Activated CD8-positive, alpha-beta T cell treated with anti-CD3 and anti-CD28 coated beads, Interleukin-2, amount 10 ng/mL, durations not matched to agents 7 days and 5 days (primary cell): Measurements from ENCODE around the gene ZBTB7B. TPM values are rescaled to one million over a fixed set of nuclear protein-coding genes. Genes with fewer than 3 reads are reported as not detected.

ENCODE experiments used
- ATAC-seq: fragments of 150-1000 bp; cut with Tn5 transposase; one replicate; pipeline ENCODE4 v1.10.0; 2021; ENCODE audit warnings: moderate library complexity
- CTCF ChIA-PET: fragments of 350-600 bp; sonication (Branson Sonifier 250); formaldehyde crosslinking; loops from one replicate; lab custom pipeline; 2021; ENCODE audit warnings: antibody characterized with exemption; lab: Charles Lee
- POLR2A ChIA-PET: fragments of 350-600 bp; sonication (Branson Sonifier 250); formaldehyde crosslinking; loops from one replicate; lab custom pipeline; 2021; ENCODE audit warnings: antibody characterized with exemption; lab: Charles Lee
- DNase-seq: peaks from one replicate; pipeline ENCODE4 v3.0.0-alpha.2; 2020
- H3K27ac Mint-ChIP-seq: one replicate; pipeline ENCODE4 v1.8.0; 2021; ENCODE audit warnings: mild to moderate bottlenecking, mixed read lengths
- H3K27me3 Mint-ChIP-seq: one replicate; pipeline ENCODE4 v1.8.0; 2021; ENCODE audit warnings: low read depth, mixed read lengths
- H3K36me3 Mint-ChIP-seq: one replicate; pipeline ENCODE4 v1.8.0; 2021; ENCODE audit warnings: low read depth, mixed read lengths
- H3K4me1 Mint-ChIP-seq: one replicate; pipeline ENCODE4 v1.8.0; 2021; ENCODE audit warnings: low read depth, mixed read lengths
- H3K4me3 Mint-ChIP-seq: one replicate; pipeline ENCODE4 v1.8.0; 2021; ENCODE audit warnings: mild to moderate bottlenecking, mixed read lengths
- H3K9me3 Mint-ChIP-seq: one replicate; pipeline ENCODE4 v1.8.0; 2022; ENCODE audit warnings: mixed read lengths; ENCODE audit not compliant: insufficient read depth
- total RNA-seq, 2 experiments: library from RNA; stranded (reverse); gene quantifications; one replicate each; pipeline ENCODE4 v1.2.3, GENCODE V29; 2021

Gene ZBTB7B
- total RNA-seq, 2 experiments from 2014 or later: 35.5 to 42.5 TPM

GRCh38 chr1:154959426-154959780 lies 43.2 kb upstream of the ZBTB7B start:
- ChIA-PET CTCF (interaction anchor here (0.6 to 0.7 kb wide), 2 partner anchors 29 to 214 kb away, joined by 3 to 4 read pairs; partner anchors contain the start of gene KRTCAP2), POLR2A (interaction anchor here (4.9 kb wide), 1 partner anchor 15 kb away, joined by 31 read pairs; the partner anchor contains the start of gene CKS1B)
- Mint-ChIP-seq H3K36me3 (peaks cover 44% of the 10 kb centered on the region), H3K27me3 (no peaks in the 10 kb centered on the region), H3K4me3 (peak overlapping the region; percentile 43), H3K4me1 (peaks cover 65% of the 10 kb centered on the region), H3K9me3 (no peaks in the 10 kb centered on the region), H3K27ac (no peak overlapping the region)
- ATAC-seq (no peak), DNase-seq (no peak)

- POLR2A ChIA-PET: interaction anchor here (0.8 to 4.9 kb wide), 9 partner anchors 9 to 39 kb away, joined by 3 to 31 read pairs (median 6); partner anchors contain the start of genes CKS1B, FLAD1, PMVK and SHC1
- H3K36me3 Mint-ChIP-seq: peaks cover 51% of the 10 kb centered on the region
- H3K4me1 Mint-ChIP-seq: peaks cover 54% of the 10 kb centered on the region
- CTCF ChIA-PET: interaction anchor here (0.7 to 4.0 kb wide), 13 partner anchors 9 to 401 kb away, joined by 3 to 22 read pairs (median 6); partner anchors contain the start of genes ADAM15, CKS1B and SHC1
- no peaks in the 10 kb centered on the region for H3K9me3 Mint-ChIP-seq
- ATAC-seq (no peak), DNase-seq (no peak)
- H3K27me3 Mint-ChIP-seq: no peaks in the 10 kb centered on the region
- H3K4me3 Mint-ChIP-seq: peak overlapping the region; percentile 94
- peak overlapping the region; percentile 87 for H3K27ac Mint-ChIP-seq
Observed at GRCh38 chr1:154960446-154961136, 42.0 kb upstream of the ZBTB7B start.

- ChIA-PET POLR2A (interaction anchor here (1.2 to 4.9 kb wide), 8 partner anchors 9 to 38 kb away, joined by 3 to 31 read pairs (median 7); partner anchors contain the start of genes CKS1B, FLAD1, PMVK and SHC1), CTCF (interaction anchor here (0.7 to 4.0 kb wide), 13 partner anchors 9 to 402 kb away, joined by 3 to 22 read pairs (median 6); partner anchors contain the start of genes ADAM15, CKS1B and SHC1)
- Mint-ChIP-seq H3K4me3 (peak within 1 kb of the TSS; percentile 94), H3K36me3 (peaks cover 57% of the 10 kb centered on the region), H3K27ac (peak within 1 kb of the TSS; percentile 89), H3K27me3 (no peaks in the 10 kb centered on the region), H3K4me1 (peaks cover 45% of the 10 kb centered on the region), H3K9me3 (no peaks in the 10 kb centered on the region)
- DNase-seq: peak; percentile 85
- peak; percentile 83 for ATAC-seq
Observed at GRCh38 chr1:154961207-154962155, 41.1 kb upstream of the ZBTB7B start, which contains the start of gene PYGO2. Gene PYGO2 (minus strand): TSS chr1:154961782. CDS start chr1:154961576, 206 bp downstream.

- H3K27me3 Mint-ChIP-seq: no peaks in the 10 kb centered on the region
- DNase-seq (peak; percentile 47), ATAC-seq (peak; percentile 5)
- ChIA-PET POLR2A (interaction anchor here (0.7 to 4.9 kb wide), 6 partner anchors 8 to 21 kb away, joined by 3 to 31 read pairs (median 8); partner anchors contain the start of genes CKS1B, FLAD1 and SHC1), CTCF (interaction anchor here (1.2 to 4.0 kb wide), 8 partner anchors 9 to 402 kb away, joined by 4 to 22 read pairs (median 14); partner anchors contain the start of genes ADAM15, CKS1B and SHC1)
- H3K9me3 Mint-ChIP-seq: no peaks in the 10 kb centered on the region
- peak overlapping the region; percentile 85 for H3K4me3 Mint-ChIP-seq
- peaks cover 39% of the 10 kb centered on the region for H3K4me1 Mint-ChIP-seq
- H3K27ac Mint-ChIP-seq: peak overlapping the region; percentile 89
- peaks cover 63% of the 10 kb centered on the region for H3K36me3 Mint-ChIP-seq
Observed at GRCh38 chr1:154962156-154962749, 40.3 kb upstream of the ZBTB7B start.

- Mint-ChIP-seq H3K4me3 (peak overlapping the region; percentile 85), H3K4me1 (peaks cover 43% of the 10 kb centered on the region), H3K27me3 (no peaks in the 10 kb centered on the region), H3K27ac (peak overlapping the region; percentile 89), H3K9me3 (no peaks in the 10 kb centered on the region), H3K36me3 (peaks cover 64% of the 10 kb centered on the region)
- ATAC-seq (no peak), DNase-seq (no peak)
- POLR2A ChIA-PET: interaction anchor here (0.7 to 4.9 kb wide), 2 partner anchors 11 kb away, joined by 3 to 31 read pairs; partner anchors contain the start of gene CKS1B
- CTCF ChIA-PET: interaction anchor here (2.1 to 4.0 kb wide), 4 partner anchors 8 to 89 kb away, joined by 11 to 22 read pairs (median 18); partner anchors contain the start of genes ADAM15, CKS1B and SHC1
Observed at GRCh38 chr1:154962795-154963330, 39.7 kb upstream of the ZBTB7B start.

- CTCF ChIA-PET: interaction anchor here (1.1 to 4.0 kb wide), 2 partner anchors 10 to 53 kb away, joined by 3 to 22 read pairs; no protein-coding TSS in a partner anchor
- peak overlapping the region; percentile 53 for H3K27ac Mint-ChIP-seq
- H3K4me1 Mint-ChIP-seq: peaks cover 46% of the 10 kb centered on the region
- peaks cover 64% of the 10 kb centered on the region for H3K36me3 Mint-ChIP-seq
- POLR2A ChIA-PET: interaction anchor here (3.0 to 4.2 kb wide), 2 partner anchors 8 to 10 kb away, joined by 13 to 23 read pairs; partner anchors contain the start of gene PBXIP1
- no peaks in the 10 kb centered on the region for H3K9me3 Mint-ChIP-seq
- H3K27me3 Mint-ChIP-seq: no peaks in the 10 kb centered on the region
- DNase-seq (no peak), ATAC-seq (no peak)
- H3K4me3 Mint-ChIP-seq: no peak overlapping the region
Observed at GRCh38 chr1:154963643-154964042, 39.0 kb upstream of the ZBTB7B start.

GRCh38 chr1:154964359-154964758 lies 38.2 kb upstream of the ZBTB7B start:
- no peak for DNase-seq
- ChIA-PET CTCF (interaction anchor here (0.7 to 4.0 kb wide), 4 partner anchors 9 to 53 kb away, joined by 3 to 22 read pairs (median 3); no protein-coding TSS in a partner anchor), POLR2A (interaction anchor here (3.0 to 4.2 kb wide), 2 partner anchors 9 kb away, joined by 13 to 23 read pairs; partner anchors contain the start of gene PBXIP1)
- H3K36me3 Mint-ChIP-seq: peaks cover 62% of the 10 kb centered on the region
- H3K4me3 Mint-ChIP-seq: no peak overlapping the region
- H3K4me1 Mint-ChIP-seq: peaks cover 53% of the 10 kb centered on the region
- peak overlapping the region; percentile 27 for H3K27ac Mint-ChIP-seq
- no peaks in the 10 kb centered on the region for H3K27me3 Mint-ChIP-seq
- ATAC-seq: no peak
- H3K9me3 Mint-ChIP-seq: no peaks in the 10 kb centered on the region

- Mint-ChIP-seq H3K36me3 (peaks cover 53% of the 10 kb centered on the region), H3K4me3 (no peak overlapping the region), H3K4me1 (peaks cover 52% of the 10 kb centered on the region), H3K9me3 (no peaks in the 10 kb centered on the region), H3K27me3 (no peaks in the 10 kb centered on the region), H3K27ac (no peak overlapping the region)
- ChIA-PET POLR2A (interaction anchor here (3.0 to 4.2 kb wide), 2 partner anchors 8 to 11 kb away, joined by 13 to 23 read pairs; partner anchors contain the start of gene PBXIP1), CTCF (interaction anchor here (1.3 to 1.4 kb wide), 2 partner anchors 22 to 34 kb away, joined by 4 to 6 read pairs; no protein-coding TSS in a partner anchor)
- ATAC-seq (no peak), DNase-seq (no peak)
Observed at GRCh38 chr1:154966111-154966510, 36.5 kb upstream of the ZBTB7B start.

GRCh38 chr1:154967331-154967950 lies 35.2 kb upstream of the ZBTB7B start:
- Mint-ChIP-seq H3K27ac (peak overlapping the region; percentile 25), H3K36me3 (peaks cover 58% of the 10 kb centered on the region), H3K27me3 (no peaks in the 10 kb centered on the region), H3K9me3 (no peaks in the 10 kb centered on the region), H3K4me1 (peaks cover 60% of the 10 kb centered on the region), H3K4me3 (no peak overlapping the region)
- ATAC-seq (no peak), DNase-seq (no peak)
- CTCF ChIA-PET: interaction anchor here (0.8 to 1.7 kb wide), 3 partner anchors 23 to 94 kb away, joined by 3 to 5 read pairs (median 4); partner anchors contain the start of gene ADAM15
- POLR2A ChIA-PET: interaction anchor here (1.0 to 4.2 kb wide), 2 partner anchors 12 to 32 kb away, joined by 3 to 23 read pairs; partner anchors contain the start of gene PBXIP1
